Renal cortical epithelial cell (primary cell): ENCODE data around the gene CFDP1. TPM values are rescaled to one million over a fixed set of nuclear protein-coding genes. Genes with fewer than 3 reads are reported as not detected.
"Not testable (repeated sequence)": the region's sequence is repeated elsewhere in the genome, so short reads cannot be mapped to it uniquely, and the experiment has no call there.

Source experiments
- DNase-seq: peaks from one replicate; pipeline ENCODE4 v3.0.0-alpha.2; 2011; ENCODE audit warnings: low read depth
- total RNA-seq: library from RNA; depleted of rRNA; stranded (reverse); fragments of >200 nt; gene quantifications from 2 replicates; pipeline ENCODE4 v1.2.3, GENCODE V29; 2014

Gene CFDP1
- total RNA-seq, 1 donor from 2014 or later: 96.2 TPM

- DNase-seq: no peak
These were observed 139.5 kb downstream of the CFDP1 start for GRCh38 chr16:75293772-75294171.

- no peak for DNase-seq
These were observed 140.1 kb downstream of the CFDP1 start for GRCh38 chr16:75293173-75293572.

GRCh38 chr16:75292691-75293090 lies 140.6 kb downstream of the CFDP1 start:
- DNase-seq: no peak

- DNase-seq: peak; percentile 42
These were observed 144.1 kb downstream of the CFDP1 start for GRCh38 chr16:75289189-75289588.

GRCh38 chr16:75288596-75289120 lies 144.6 kb downstream of the CFDP1 start:
- DNase-seq: no peak

GRCh38 chr16:75288181-75288580 lies 145.1 kb downstream of the CFDP1 start:
- DNase-seq: no peak

GRCh38 chr16:75287708-75288107 lies 145.6 kb downstream of the CFDP1 start:
- no peak for DNase-seq

- DNase-seq: no peak
These were observed 146.9 kb downstream of the CFDP1 start for GRCh38 chr16:75286389-75286788.

- no peak for DNase-seq
These were observed 150.6 kb downstream of the CFDP1 start for GRCh38 chr16:75282466-75283281.

GRCh38 chr16:75281826-75282225 lies 151.5 kb downstream of the CFDP1 start:
- DNase-seq: no peak

GRCh38 chr16:75281009-75281408 lies 152.3 kb downstream of the CFDP1 start:
- DNase-seq: not testable (repeated sequence)

GRCh38 chr16:75280331-75280804 lies 152.9 kb downstream of the CFDP1 start:
- DNase-seq: no peak

GRCh38 chr16:75279305-75279704 lies 154.0 kb downstream of the CFDP1 start:
- peak; percentile 23 for DNase-seq

- peak; percentile 66 for DNase-seq
These were observed 160.0 kb downstream of the CFDP1 start for GRCh38 chr16:75273054-75273925.

GRCh38 chr16:75272629-75273028 lies 160.7 kb downstream of the CFDP1 start:
- not testable (repeated sequence) for DNase-seq

- no peak for DNase-seq
These were observed 161.2 kb downstream of the CFDP1 start for GRCh38 chr16:75272097-75272551.

- no peak for DNase-seq
These were observed 161.7 kb downstream of the CFDP1 start for GRCh38 chr16:75271441-75272096.

- DNase-seq: not testable (repeated sequence)
These were observed 163.9 kb downstream of the CFDP1 start for GRCh38 chr16:75269358-75269757.

GRCh38 chr16:75267631-75268264 lies 165.6 kb downstream of the CFDP1 start:
- DNase-seq: peak; percentile 77

- no peak for DNase-seq
These were observed 166.3 kb downstream of the CFDP1 start for GRCh38 chr16:75266738-75267630.
